SU-DHL-6 (cell line): ENCODE data around the gene YBX3.

Experiments
- EZH2phosphoT487 ChIP-seq: fragments of 200-600 bp; sonication (generic), shearing (Covaris generic); conservative IDR thresholded peaks from 2 replicates; pipeline ENCODE4 v1.6.1; 2018; ENCODE audit warnings: mild to moderate bottlenecking, antibody characterized with exemption, low read length, moderate library complexity, mixed read lengths
- TF ChIP-seq, protein P1 (sequence below): fragments of 200-600 bp; sonication (generic); IDR thresholded peaks from one replicate; pipeline ENCODE4 v1.5.1; 2017; ENCODE audit warnings: antibody characterized with exemption, mild to moderate bottlenecking, low read length, moderate library complexity; ENCODE audit not compliant: insufficient read depth, poor library complexity, severe bottlenecking

DNA sequence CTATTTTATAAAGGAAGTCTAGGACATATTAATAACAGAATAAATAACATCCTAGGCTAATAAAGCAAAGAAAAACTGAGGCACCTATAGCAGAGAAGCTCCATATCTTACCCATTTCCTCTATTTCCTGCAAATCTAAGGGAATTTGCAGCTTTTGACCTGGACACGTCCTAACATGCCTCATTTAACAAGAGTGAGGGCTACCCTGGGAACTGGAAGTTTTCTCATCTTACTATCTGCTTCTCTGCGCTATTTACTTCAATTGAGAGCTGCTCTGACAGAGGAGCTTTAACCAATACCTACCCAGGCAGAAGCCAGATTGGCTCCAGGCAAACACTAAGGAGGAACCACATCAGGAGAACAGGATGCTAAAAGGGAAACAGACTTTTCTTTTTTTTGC is 5.7 kb downstream of the YBX3 start:
- TF ChIP-seq, protein P1, sequence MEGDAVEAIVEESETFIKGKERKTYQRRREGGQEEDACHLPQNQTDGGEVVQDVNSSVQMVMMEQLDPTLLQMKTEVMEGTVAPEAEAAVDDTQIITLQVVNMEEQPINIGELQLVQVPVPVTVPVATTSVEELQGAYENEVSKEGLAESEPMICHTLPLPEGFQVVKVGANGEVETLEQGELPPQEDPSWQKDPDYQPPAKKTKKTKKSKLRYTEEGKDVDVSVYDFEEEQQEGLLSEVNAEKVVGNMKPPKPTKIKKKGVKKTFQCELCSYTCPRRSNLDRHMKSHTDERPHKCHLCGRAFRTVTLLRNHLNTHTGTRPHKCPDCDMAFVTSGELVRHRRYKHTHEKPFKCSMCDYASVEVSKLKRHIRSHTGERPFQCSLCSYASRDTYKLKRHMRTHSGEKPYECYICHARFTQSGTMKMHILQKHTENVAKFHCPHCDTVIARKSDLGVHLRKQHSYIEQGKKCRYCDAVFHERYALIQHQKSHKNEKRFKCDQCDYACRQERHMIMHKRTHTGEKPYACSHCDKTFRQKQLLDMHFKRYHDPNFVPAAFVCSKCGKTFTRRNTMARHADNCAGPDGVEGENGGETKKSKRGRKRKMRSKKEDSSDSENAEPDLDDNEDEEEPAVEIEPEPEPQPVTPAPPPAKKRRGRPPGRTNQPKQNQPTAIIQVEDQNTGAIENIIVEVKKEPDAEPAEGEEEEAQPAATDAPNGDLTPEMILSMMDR, result no peak
- no peak for TF ChIP-seq EZH2phosphoT487
